K562 (cell line): ENCODE measurements around the gene EPHB1. TPM values are rescaled to one million over a fixed set of nuclear protein-coding genes. Genes with fewer than 3 reads are reported as not detected.

Experiments used
- ATAC-seq: fragments of 200-7000 bp; cut with Tn5 transposase; 3 replicates; pipeline ENCODE4 v1.9.1; 2020; ENCODE audit warnings: moderate library complexity
- BruUV-seq: library from RNA; stranded (reverse); fragments of 400-500 nt; replicated peaks from 2 replicates; lab custom pipeline; 2021; lab: Mats Ljungman, UMichigan
- CTCF ChIA-PET: fragments of 300-600 bp; formaldehyde crosslinking; extraction: SDS; loops from one replicate; lab custom pipeline; 2021; ENCODE audit warnings: low intra/inter-chr PET ratio; lab: Yijun Ruan, JAX
- POLR2A ChIA-PET: fragments of 300-600, 350-650 bp; sonication (Branson Sonifier 250); formaldehyde crosslinking; extraction: SDS; loops from one replicate; lab custom pipeline; 2021; ENCODE audit warnings: antibody characterized with exemption, inconsistent platforms; lab: Yijun Ruan, JAX
- DNase-seq, 4 experiments: peaks; one replicate each; pipeline versions ENCODE4 v3.0.0 to v3.0.0-alpha.2; 2011 to 2018; ENCODE audit warnings: low spot score in 3 of 4, mixed read lengths in 3 of 4; ENCODE audit errors: extremely low read depth in 1 of 4
- FAIRE-seq: peaks from 2 replicates; lab custom pipeline; 2011; peaks lifted over from hg19 to GRCh38; lab: Jason Lieb, UNC
- H2AFZ ChIP-seq: 2 replicates; pipeline ENCODE4 v1.6.0; 2011; ENCODE audit warnings: low read depth, low read length, control low read depth, inconsistent platforms
- H3K27ac ChIP-seq: fragments of 200-600 bp; 3 replicates; pipeline ENCODE4 v1.8.0; 2011; ENCODE audit warnings: low read depth, mild to moderate bottlenecking, control low read depth, inconsistent platforms, low read length, moderate library complexity, mixed read lengths; ENCODE audit errors: extremely low read depth
- H3K27me3 ChIP-seq, 2 experiments: fragments of 300-600 bp in 1 of 2; 2 replicates in 1 of 2; 3 replicates in 1 of 2; pipeline versions ENCODE4 v1.6.0 to v1.8.0; 2011; ENCODE audit warnings: inconsistent platforms in 2 of 2, low read length in 2 of 2, mild to moderate bottlenecking in 1 of 2, mixed read lengths in 1 of 2, moderate library complexity in 1 of 2; ENCODE audit not compliant: control insufficient read depth in 2 of 2, insufficient read depth in 2 of 2
- H3K36me3 ChIP-seq: fragments of 300-600 bp; 3 replicates; pipeline ENCODE4 v1.8.0; 2011; ENCODE audit warnings: mild to moderate bottlenecking, low read length, inconsistent platforms; ENCODE audit not compliant: control insufficient read depth, insufficient read depth
- H3K4me1 ChIP-seq, 2 experiments: fragments of 200-600 bp in 1 of 2; replicated peaks in 1 of 2; 2 replicates in 1 of 2; 3 replicates in 1 of 2; pipeline versions ENCODE4 v1.5.1 to v1.8.0; 2011; ENCODE audit warnings: inconsistent platforms in 2 of 2, low read length in 2 of 2, mild to moderate bottlenecking in 1 of 2, mixed read lengths in 1 of 2, moderate library complexity in 1 of 2; ENCODE audit not compliant: control insufficient read depth in 2 of 2, insufficient read depth in 2 of 2
- H3K4me2 ChIP-seq: 2 replicates; pipeline ENCODE4 v1.6.1; 2011; ENCODE audit warnings: low read length, control low read depth, inconsistent platforms, mixed read lengths; ENCODE audit not compliant: insufficient read depth
- H3K4me3 ChIP-seq: fragments of 200-600 bp; sonication (generic), shearing (Covaris generic); 2 replicates; pipeline ENCODE4 v1.5.1; 2016; ENCODE audit warnings: control low read depth, inconsistent platforms
- H3K79me2 ChIP-seq: fragments of 200-600 bp; 3 replicates; pipeline ENCODE4 v1.8.0; 2011; ENCODE audit warnings: low read length, inconsistent platforms; ENCODE audit not compliant: control insufficient read depth, insufficient read depth
- H3K9ac ChIP-seq, 2 experiments: 2 replicates each; pipeline versions ENCODE4 v1.6.0 to v1.6.1; 2011; ENCODE audit warnings: low read depth in 2 of 2, low read length in 2 of 2, control low read depth in 1 of 2, inconsistent platforms in 1 of 2, mild to moderate bottlenecking in 1 of 2, mixed read lengths in 1 of 2; ENCODE audit not compliant: insufficient read depth in 1 of 2
- H3K9me1 ChIP-seq: one replicate; pipeline ENCODE4 v1.6.0; 2011; ENCODE audit warnings: inconsistent platforms, mild to moderate bottlenecking, low read length, moderate library complexity; ENCODE audit not compliant: control insufficient read depth, insufficient read depth
- H3K9me3 ChIP-seq: replicated peaks from 2 replicates; pipeline ENCODE4 v1.5.1; 2011; ENCODE audit warnings: low read depth, low read length, inconsistent platforms; ENCODE audit not compliant: control insufficient read depth, insufficient read depth
- H4K20me1 ChIP-seq: replicated peaks from 2 replicates; pipeline ENCODE4 v1.6.1; 2011; ENCODE audit warnings: low read length, inconsistent platforms, mixed read lengths; ENCODE audit not compliant: control insufficient read depth, insufficient read depth
- ATF4 ChIP-seq: fragments of 450-650 bp; formaldehyde crosslinking; IDR thresholded peaks from 2 replicates; pipeline ENCODE4 v1.4.0; 2022; ENCODE audit warnings: mild to moderate bottlenecking, moderate library complexity
- BCLAF1 ChIP-seq, 2 experiments: fragments of 450-650 bp in 1 of 2; IDR thresholded peaks; 2 replicates each; pipeline ENCODE4 v1.6.1; 2011 to 2017; ENCODE audit warnings: low read depth in 2 of 2, antibody characterized with exemption in 1 of 2, borderline replicate concordance in 1 of 2, low read length in 1 of 2, mild to moderate bottlenecking in 1 of 2, mixed read lengths in 1 of 2; ENCODE audit not compliant: control insufficient read depth in 1 of 2
- IRF1 ChIP-seq: sonication (generic); formaldehyde crosslinking; IDR thresholded peaks from 2 replicates; pipeline ENCODE4 v1.8.0; 2022; ENCODE audit warnings: missing genetic modification reagents, mild to moderate bottlenecking, borderline replicate concordance
- MCM7 ChIP-seq, 2 experiments: fragments of 450-650 bp; IDR thresholded peaks; 2 replicates each; pipeline ENCODE4 v1.6.1; 2016 to 2018
- MTA2 ChIP-seq: fragments of 450-650 bp; IDR thresholded peaks from 2 replicates; pipeline ENCODE4 v1.6.1; 2016; ENCODE audit warnings: low read depth
- MTA3 ChIP-seq: fragments of 450-650 bp; formaldehyde crosslinking; IDR thresholded peaks from 2 replicates; pipeline ENCODE4 v1.6.1; 2017; ENCODE audit warnings: mild to moderate bottlenecking, borderline replicate concordance
- NR1H2 ChIP-seq: sonication (generic); formaldehyde crosslinking; IDR thresholded peaks from 2 replicates; pipeline ENCODE4 v1.4.0; 2020; ENCODE audit warnings: mild to moderate bottlenecking, missing genetic modification reagents
- SNAPC5 ChIP-seq: fragments of 250-450 bp; sonication (Bioruptor Pico); IDR thresholded peaks from 2 replicates; pipeline ENCODE4 v1.8.0; 2021; ENCODE audit warnings: moderate library complexity, mild to moderate bottlenecking, inconsistent platforms
- STAT5A ChIP-seq: IDR thresholded peaks from 2 replicates; pipeline ENCODE4 v1.6.1; 2012; ENCODE audit warnings: low read length, inconsistent platforms, borderline replicate concordance
- TAF9B ChIP-seq: fragments of 450-650 bp; IDR thresholded peaks from 2 replicates; pipeline ENCODE4 v1.6.1; 2018; ENCODE audit warnings: mild to moderate bottlenecking; ENCODE audit not compliant: partially characterized antibody
- TCFL5 ChIP-seq: fragments of 250-450 bp; sonication (Bioruptor Pico); conservative IDR thresholded peaks from 2 replicates; pipeline ENCODE4 v1.6.1; 2021; ENCODE audit warnings: mild to moderate bottlenecking, moderate library complexity, matching md5 sums
- ZBTB12 ChIP-seq: fragments of 250-450 bp; sonication (Bioruptor Pico); IDR thresholded peaks from 2 replicates; pipeline ENCODE4 v1.4.0; 2020
- ZNF354B ChIP-seq: fragments of 250-450 bp; sonication (Bioruptor Pico); IDR thresholded peaks from 2 replicates; pipeline ENCODE4 v1.4.0; 2020
- ZNF41 ChIP-seq: fragments of 250-450 bp; sonication (Bioruptor Pico); conservative IDR thresholded peaks from 2 replicates; pipeline ENCODE4 v1.4.0; 2020; ENCODE audit warnings: mild to moderate bottlenecking
- ZNF75A ChIP-seq: fragments of 450-650 bp; formaldehyde crosslinking; IDR thresholded peaks from 2 replicates; pipeline ENCODE4 v1.4.0; 2020; ENCODE audit warnings: mild to moderate bottlenecking
- ZNF785 ChIP-seq: fragments of 250-450 bp; sonication (Bioruptor Pico); IDR thresholded peaks from 2 replicates; pipeline ENCODE4 v1.4.0; 2020; ENCODE audit warnings: mild to moderate bottlenecking
- ZSCAN32 ChIP-seq: fragments of 450-650 bp; formaldehyde crosslinking; IDR thresholded peaks from 2 replicates; pipeline ENCODE4 v1.4.0; 2020; ENCODE audit warnings: mild to moderate bottlenecking, moderate library complexity
- WGBS: fragments of 100-300 bp; shearing (Covaris generic); methylation state at CpG from one replicate; pipeline ENCODE4 v1.1.6; 2016; ENCODE audit warnings: low coverage, mixed read lengths; ENCODE audit not compliant: insufficient coverage; ENCODE audit errors: missing lambda C conversion rate; 5-methylcytosine and 5-hydroxymethylcytosine counted together
- in situ Hi-C: fragments of 300-500 bp; cut with MboI; formaldehyde crosslinking; loops from 4 replicates; pipeline ENCODE4 v1.15.0; 2018; ENCODE audit warnings: inconsistent platforms, mixed read lengths
- intact Hi-C: fragments of 100-400 bp; cut with micrococcal nuclease; formaldehyde crosslinking; loops from 2 replicates; pipeline ENCODE4 v1.14.2; 2022
- polyA plus RNA-seq, 8 experiments: library from polyadenylated mRNA; depleted of rRNA in 4 of 8; stranded (reverse) in 5 of 8; unstranded in 3 of 8; fragments of >200 nt; fragmentation: Nextera tagmentation in 2 of 8; fragmentation: Illumina TruSeq in 1 of 8; extraction: Ambion mirVana in 2 of 8; extraction: Trizol in 1 of 8; gene quantifications; 2 replicates each; pipeline versions ENCODE4 v1.2.1 to v1.2.3, GENCODE V29; 2011 to 2014; ENCODE audit warnings: inconsistent platforms in 1 of 8, missing spikeins in 1 of 8
- total RNA-seq, 7 experiments: library from RNA; depleted of rRNA in 6 of 7; stranded (reverse); fragments of >200 nt in 6 of 7; fragmentation: Illumina TruSeq in 2 of 7; extraction: Trizol in 2 of 7; gene quantifications; 2 replicates each; pipeline versions ENCODE4 v1.2.1 to v1.2.3, GENCODE V29; 2011 to 2021; ENCODE audit warnings: low replicate concordance in 1 of 7

EPHB1 gene
- total and polyA plus RNA-seq, 9 of the 15 experiments (the other 6 are each of a cell fraction or from before 2014, with no cell fraction given) = 0.29 TPM; not detected in 8

- no peak for TF ChIP-seq ZNF354B (CRISPR knock-in tag)
- TF ChIP-seq NR1H2 (CRISPR knock-in tag) = no peak
- TF ChIP-seq ZNF785 = no peak
- TF ChIP-seq ZNF41 (CRISPR knock-in tag) = no peak
These were observed 284.0 kb downstream of the EPHB1 start (continued) for GRCh38 chr3:135079095-135079494.

GRCh38 chr3:135081451-135081850 is 286.4 kb downstream of the EPHB1 start:
- CTCF ChIA-PET = no interaction called here
- no peak for TF ChIP-seq SNAPC5
- no peak for TF ChIP-seq ZSCAN32 (CRISPR knock-in tag)
- no peak for TF ChIP-seq STAT5A
- no peak for TF ChIP-seq BCLAF1 (IDR thresholded peaks at IDR 0.05; ENCODE audit: borderline replicate concordance in 1 of 2, control insufficient read depth in 1 of 2, low read depth in 2 of 2, low read length in 1 of 2)
- TF ChIP-seq IRF1 = no peak
- TF ChIP-seq ATF4 (CRISPR knock-in tag) = no peak
- no peak for TF ChIP-seq ZNF75A (CRISPR knock-in tag)
- no peak for TF ChIP-seq MCM7 (IDR thresholded peaks at IDR 0.05)
- TF ChIP-seq MTA3 = no peak
- no peak for TF ChIP-seq MTA2
- TF ChIP-seq TAF9B = no peak
- TF ChIP-seq TCFL5 (CRISPR knock-in tag) = no peak
- TF ChIP-seq ZBTB12 (CRISPR knock-in tag) = no peak

More at GRCh38 chr3:135081451-135081850, 286.4 kb downstream of the EPHB1 start:
- Histone ChIP-seq H2AFZ (no peak overlapping the region), H3K27me3 (no peaks in the 10 kb centered on the region), H3K27ac (no peak overlapping the region), H3K9me1 (no peaks in the 10 kb centered on the region), H3K4me3 (no peak overlapping the region), H3K4me1 (no peaks in the 10 kb centered on the region), H3K9me3 (no peaks in the 10 kb centered on the region), H3K4me2 (no peak overlapping the region), H3K36me3 (no peaks in the 10 kb centered on the region), H4K20me1 (no peaks in the 10 kb centered on the region), H3K9ac (no peak overlapping the region), H3K79me2 (no peaks in the 10 kb centered on the region)
- intact Hi-C loops (loop anchor here (10.0 kb wide), 1 partner anchor 477 kb away; no protein-coding TSS in a partner anchor), in situ Hi-C loops (no loop called here)
- BruUV-seq = no TSS peak
- ATAC-seq = no peak
- WGBS = 0% methylated on average over 2 of the region's 2 CpGs
- DNase-seq = no peak
- no peak for FAIRE-seq
- POLR2A ChIA-PET = no interaction called here
